Caco-2 (cell line): ENCODE data around the gene GTPBP10. TPM values are rescaled to one million over a fixed set of nuclear protein-coding genes. Genes with fewer than 3 reads are reported as not detected.

ENCODE experiments used
- BruUV-seq: library from RNA; stranded (reverse); fragments of 400-500 nt; replicated peaks from 2 replicates; lab custom pipeline; 2021; lab: Mats Ljungman, UMichigan
- CTCF ChIA-PET: fragments of 300-600 bp; sonication (Branson Sonifier 250); formaldehyde crosslinking; loops from one replicate; lab custom pipeline; 2022; ENCODE audit warnings: antibody characterized with exemption; lab: Charles Lee
- POLR2A ChIA-PET: fragments of 300-600 bp; sonication (Branson Sonifier 250); formaldehyde crosslinking; loops from one replicate; lab custom pipeline; 2022; ENCODE audit warnings: antibody characterized with exemption; lab: Charles Lee
- DNase-seq, 2 experiments: peaks; one replicate each; pipeline versions ENCODE4 v3.0.0 to v3.0.0-alpha.2; 2020 to 2022
- H3K27me3 ChIP-seq: replicated peaks from 2 replicates; pipeline ENCODE4 v1.6.0; 2011; ENCODE audit warnings: low read length; ENCODE audit not compliant: control insufficient read depth, insufficient read depth
- H3K36me3 ChIP-seq: 2 replicates; pipeline ENCODE4 v1.5.1; 2011; ENCODE audit warnings: low read length; ENCODE audit not compliant: control insufficient read depth, insufficient read depth
- H3K4me1 ChIP-seq: fragments of 250-450 bp; sonication (Bioruptor Pico); 2 replicates; pipeline ENCODE4 v1.5.1; 2020; ENCODE audit warnings: mild to moderate bottlenecking
- H3K4me3 ChIP-seq: 2 replicates; pipeline ENCODE4 v1.5.1; 2011; ENCODE audit warnings: low read depth, mild to moderate bottlenecking, control low read depth, low read length
- H3K9me3 ChIP-seq: fragments of 250-450 bp; sonication (Bioruptor Pico); 2 replicates; pipeline ENCODE4 v1.5.1; 2020; ENCODE audit warnings: mild to moderate bottlenecking, moderate library complexity
- H3K27ac Mint-ChIP-seq: one replicate; pipeline ENCODE4 v1.8.0; 2022; ENCODE audit warnings: mixed read lengths; ENCODE audit not compliant: unreplicated experiment
- H3K27me3 Mint-ChIP-seq: one replicate; pipeline ENCODE4 v1.8.0; 2022; ENCODE audit warnings: mixed read lengths; ENCODE audit not compliant: insufficient read depth, unreplicated experiment
- H3K36me3 Mint-ChIP-seq: one replicate; pipeline ENCODE4 v1.8.0; 2022; ENCODE audit warnings: mild to moderate bottlenecking, mixed read lengths; ENCODE audit not compliant: insufficient read depth, unreplicated experiment
- H3K4me1 Mint-ChIP-seq: one replicate; pipeline ENCODE4 v1.8.0; 2022; ENCODE audit warnings: low read depth, mixed read lengths; ENCODE audit not compliant: unreplicated experiment
- H3K4me3 Mint-ChIP-seq: one replicate; pipeline ENCODE4 v1.8.0; 2022; ENCODE audit warnings: mild to moderate bottlenecking, moderate library complexity, mixed read lengths; ENCODE audit not compliant: unreplicated experiment
- H3K9me3 Mint-ChIP-seq: one replicate; pipeline ENCODE4 v1.8.0; 2022; ENCODE audit warnings: mixed read lengths; ENCODE audit not compliant: unreplicated experiment
- CTCF ChIP-seq, 2 experiments: fragments of 200-600 bp in 1 of 2; IDR thresholded peaks; 1 replicate in 1 of 2; 2 replicates in 1 of 2; pipeline versions ENCODE4 v1.5.1 to v1.8.0; 2011 to 2022; ENCODE audit warnings: antibody characterized with exemption in 1 of 2, control low read depth in 1 of 2, inconsistent platforms in 1 of 2, low read depth in 1 of 2, low read length in 1 of 2, mild to moderate bottlenecking in 1 of 2, moderate library complexity in 1 of 2; ENCODE audit not compliant: insufficient read depth in 1 of 2, severe bottlenecking in 1 of 2, unreplicated experiment in 1 of 2
- intact Hi-C: fragments of 100-400 bp; cut with micrococcal nuclease; formaldehyde crosslinking; loops from one replicate; pipeline ENCODE4 v1.10.0; 2022; ENCODE audit not compliant: unreplicated experiment
- total RNA-seq: library from RNA; stranded (reverse); gene quantifications from 2 replicates; pipeline ENCODE4 v1.2.3, GENCODE V29; 2022

The GTPBP10 gene
- total RNA-seq, 1 experiment from 2014 or later, result 42.7 TPM

- no peaks in the 10 kb centered on the region for H3K4me1 Mint-ChIP-seq
- H3K27me3 Mint-ChIP-seq, result no peaks in the 10 kb centered on the region
- ChIA-PET CTCF (no interaction called here), POLR2A (no interaction called here)
- no peaks in the 10 kb centered on the region; the same call in 1 of the 2 replicates for H3K4me1 ChIP-seq
- no peaks in the 10 kb centered on the region for H3K27me3 ChIP-seq
- DNase-seq, result no peak
- H3K9me3 Mint-ChIP-seq, result no peaks in the 10 kb centered on the region
- TF ChIP-seq CTCF (IDR thresholded peaks at IDR 0.05; ENCODE audit: insufficient read depth in 1 of 2, low read depth in 1 of 2, low read length in 1 of 2, severe bottlenecking in 1 of 2, unreplicated experiment in 1 of 2), result no peak
- peaks cover 5% of the 10 kb centered on the region for H3K36me3 Mint-ChIP-seq
- H3K4me3 ChIP-seq, result no peak overlapping the region
- H3K27ac Mint-ChIP-seq, result no peak overlapping the region
- intact Hi-C loops, result no loop called here
- no peak overlapping the region for H3K4me3 Mint-ChIP-seq
- no peaks in the 10 kb centered on the region for H3K9me3 ChIP-seq
- no TSS peak for BruUV-seq
- H3K36me3 ChIP-seq, result no peaks in the 10 kb centered on the region
These were observed 60.9 kb downstream of the GTPBP10 start for GRCh38 chr7:90407484-90407821.

GRCh38 chr7:90408142-90408541 lies 61.6 kb downstream of the GTPBP10 start:
- no peak overlapping the region for H3K27ac Mint-ChIP-seq
- H3K4me1 ChIP-seq, result no peaks in the 10 kb centered on the region
- DNase-seq, result no peak
- TF ChIP-seq CTCF (IDR thresholded peaks at IDR 0.05; ENCODE audit: insufficient read depth in 1 of 2, low read depth in 1 of 2, low read length in 1 of 2, severe bottlenecking in 1 of 2, unreplicated experiment in 1 of 2), result no peak
- no peak overlapping the region for H3K4me3 ChIP-seq
- H3K27me3 Mint-ChIP-seq, result no peaks in the 10 kb centered on the region
- no peaks in the 10 kb centered on the region for H3K27me3 ChIP-seq
- no peaks in the 10 kb centered on the region; the same call in 1 of the 2 replicates for H3K36me3 ChIP-seq
- ChIA-PET CTCF (interaction anchor here (1.5 kb wide), 1 partner anchor 62 kb away, joined by 4 read pairs; the partner anchor contains the start of gene GTPBP10), POLR2A (no interaction called here)
- H3K4me1 Mint-ChIP-seq, result no peaks in the 10 kb centered on the region
- H3K9me3 Mint-ChIP-seq, result no peaks in the 10 kb centered on the region
- intact Hi-C loops, result no loop called here
- peaks cover 7% of the 10 kb centered on the region for H3K36me3 Mint-ChIP-seq
- no peaks in the 10 kb centered on the region for H3K9me3 ChIP-seq
- H3K4me3 Mint-ChIP-seq, result no peak overlapping the region
- no TSS peak for BruUV-seq

GRCh38 chr7:90409667-90410066 lies 63.2 kb downstream of the GTPBP10 start:
- no peaks in the 10 kb centered on the region for H3K9me3 Mint-ChIP-seq
- intact Hi-C loops, result no loop called here
- no peak for TF ChIP-seq CTCF (IDR thresholded peaks at IDR 0.05; ENCODE audit: insufficient read depth in 1 of 2, low read depth in 1 of 2, low read length in 1 of 2, severe bottlenecking in 1 of 2, unreplicated experiment in 1 of 2)
- no peak for DNase-seq
- no TSS peak for BruUV-seq
- H3K36me3 Mint-ChIP-seq, result peaks cover 5% of the 10 kb centered on the region
- Histone ChIP-seq H3K27me3 (no peaks in the 10 kb centered on the region), H3K36me3 (no peaks in the 10 kb centered on the region; the same call in 1 of the 2 replicates), H3K4me3 (no peak overlapping the region), H3K4me1 (no peaks in the 10 kb centered on the region), H3K9me3 (no peaks in the 10 kb centered on the region)
- no peaks in the 10 kb centered on the region for H3K4me1 Mint-ChIP-seq
- CTCF ChIA-PET, result interaction anchor here (1.5 kb wide), 1 partner anchor 64 kb away, joined by 4 read pairs; the partner anchor contains the start of gene GTPBP10
- POLR2A ChIA-PET, result no interaction called here
- H3K4me3 Mint-ChIP-seq, result no peak overlapping the region
- H3K27ac Mint-ChIP-seq, result no peak overlapping the region
- H3K27me3 Mint-ChIP-seq, result no peaks in the 10 kb centered on the region
